DOHH2 (cell line): Measurements from ENCODE around the gene CABLES1.
A peak's percentile ranks its signal among the peaks of the same experiment; 100 is the strongest.

Source experiments
- H3F3A ChIP-seq: fragments of 200-600 bp; sonication (generic), shearing (Covaris generic); 2 replicates; pipeline ENCODE4 v1.6.0; 2016; ENCODE audit warnings: antibody characterized with exemption, mild to moderate bottlenecking; ENCODE audit not compliant: control insufficient read depth, insufficient read depth
- H3K27ac ChIP-seq: fragments of 200-600 bp; sonication (generic); 2 replicates; pipeline ENCODE4 v1.5.1; 2014; ENCODE audit warnings: low read depth, mild to moderate bottlenecking, low read length, moderate library complexity
- H3K27me3 ChIP-seq: fragments of 200-600 bp; sonication (generic); 2 replicates; pipeline ENCODE4 v1.6.1; 2014; ENCODE audit warnings: mild to moderate bottlenecking, low read length, mixed read lengths; ENCODE audit not compliant: control insufficient read depth
- H3K36me3 ChIP-seq: fragments of 200-600 bp; sonication (generic); 2 replicates; pipeline ENCODE4 v1.6.1; 2014; ENCODE audit warnings: mild to moderate bottlenecking, low read length, moderate library complexity, mixed read lengths; ENCODE audit not compliant: control insufficient read depth
- H3K4me1 ChIP-seq: fragments of 200-600 bp; sonication (generic); 2 replicates; pipeline ENCODE4 v1.6.1; 2014; ENCODE audit warnings: mild to moderate bottlenecking, low read length, mixed read lengths; ENCODE audit not compliant: control insufficient read depth
- H3K4me2 ChIP-seq: fragments of 200-600 bp; sonication (generic); 2 replicates; pipeline ENCODE4 v1.6.0; 2014; ENCODE audit warnings: mild to moderate bottlenecking, low read length, moderate library complexity
- H3K4me3 ChIP-seq: fragments of 200-600 bp; sonication (generic); 2 replicates; pipeline ENCODE4 v1.5.1; 2014; ENCODE audit warnings: mild to moderate bottlenecking, low read length, mixed read lengths
- H3K79me2 ChIP-seq: fragments of 200-600 bp; sonication (generic); 2 replicates; pipeline ENCODE4 v1.6.1; 2014; ENCODE audit warnings: mild to moderate bottlenecking, low read length, mixed read lengths; ENCODE audit not compliant: control insufficient read depth
- H3K9me2 ChIP-seq: fragments of 200-600 bp; sonication (generic); replicated peaks from 2 replicates; pipeline ENCODE4 v1.6.1; 2014; ENCODE audit warnings: mild to moderate bottlenecking, low read length, mixed read lengths; ENCODE audit not compliant: control insufficient read depth
- H3K9me3 ChIP-seq: fragments of 200-600 bp; sonication (generic); 2 replicates; pipeline ENCODE4 v1.6.1; 2014; ENCODE audit warnings: antibody characterized with exemption, low read length, mixed read lengths; ENCODE audit not compliant: control insufficient read depth, insufficient read depth
- H4K20me1 ChIP-seq: fragments of 200-600 bp; sonication (generic); 2 replicates; pipeline ENCODE4 v1.6.0; 2014; ENCODE audit warnings: low read depth, mild to moderate bottlenecking, antibody characterized with exemption, low read length, moderate library complexity; ENCODE audit not compliant: control insufficient read depth, insufficient read depth
- CTCF ChIP-seq: fragments of 200-600 bp; sonication (generic); IDR thresholded peaks from one replicate; pipeline ENCODE4 v1.5.1; 2014; ENCODE audit warnings: antibody characterized with exemption, mild to moderate bottlenecking, low read depth, low read length; ENCODE audit not compliant: poor library complexity, severe bottlenecking
- EZH2phosphoT487 ChIP-seq: fragments of 200-600 bp; sonication (generic); IDR thresholded peaks from 2 replicates; pipeline ENCODE4 v1.6.1; 2017; ENCODE audit warnings: borderline replicate concordance, mild to moderate bottlenecking, antibody characterized with exemption, low read length, moderate library complexity, mixed read lengths

CABLES1 gene

GRCh38 chr18:23232331-23232730, 97.0 kb downstream of the CABLES1 start:
- peak overlapping the region; percentile 58 for H3K4me2 ChIP-seq

GRCh38 chr18:23234619-23235018, 99.3 kb downstream of the CABLES1 start:
- Histone ChIP-seq H3K36me3 (peaks cover 4% of the 10 kb centered on the region; the same call in 1 of the 2 replicates), H3K27me3 (no peaks in the 10 kb centered on the region), H3K4me3 (no peak overlapping the region), H3F3A (peaks cover 11% of the 10 kb centered on the region; the same call in 1 of the 2 replicates), H4K20me1 (no peaks in the 10 kb centered on the region), H3K4me2 (no peak overlapping the region), H3K79me2 (no peaks in the 10 kb centered on the region), H3K27ac (no peak overlapping the region), H3K9me2 (no peaks in the 10 kb centered on the region), H3K4me1 (peaks cover 66% of the 10 kb centered on the region), H3K9me3 (no peaks in the 10 kb centered on the region)
- TF ChIP-seq EZH2phosphoT487, result no peak
- no peak for TF ChIP-seq CTCF

More at GRCh38 chr18:23232331-23232730, 97.0 kb downstream of the CABLES1 start:
- H3K4me1 ChIP-seq, result peaks cover 66% of the 10 kb centered on the region
- 0 out of 2 replicates have a peak overlapping the region, but pooled peaks have one; percentile 93 for H3K27ac ChIP-seq
- peak overlapping the region; percentile 51; the same call in 1 of the 2 replicates for H3K4me3 ChIP-seq
- no peaks in the 10 kb centered on the region for H3K79me2 ChIP-seq
- H3F3A ChIP-seq, result peaks cover 25% of the 10 kb centered on the region
- H3K9me3 ChIP-seq, result no peaks in the 10 kb centered on the region
- H3K36me3 ChIP-seq, result peaks cover 7% of the 10 kb centered on the region
- no peaks in the 10 kb centered on the region for H3K9me2 ChIP-seq
- TF ChIP-seq CTCF (no peak), EZH2phosphoT487 (no peak)
- H4K20me1 ChIP-seq, result no peaks in the 10 kb centered on the region
- H3K27me3 ChIP-seq, result no peaks in the 10 kb centered on the region

- Histone ChIP-seq H3K9me3 (no peaks in the 10 kb centered on the region), H3K27me3 (no peaks in the 10 kb centered on the region), H3F3A (peaks cover 8% of the 10 kb centered on the region; the same call in 1 of the 2 replicates), H3K4me1 (peaks cover 66% of the 10 kb centered on the region), H3K36me3 (peaks cover 4% of the 10 kb centered on the region; the same call in 1 of the 2 replicates), H3K4me2 (no peak overlapping the region), H3K27ac (no peak overlapping the region), H4K20me1 (no peaks in the 10 kb centered on the region), H3K79me2 (no peaks in the 10 kb centered on the region), H3K9me2 (no peaks in the 10 kb centered on the region), H3K4me3 (no peak overlapping the region)
- TF ChIP-seq CTCF (no peak), EZH2phosphoT487 (no peak)
Observed at GRCh38 chr18:23235336-23235735, 100.1 kb downstream of the CABLES1 start.
